OCI-LY1 (cell line): Measurements from ENCODE around the gene OLIG2.

Experiments used
- EZH2 ChIP-seq: fragments of 200-600 bp; sonication (generic), shearing (Covaris generic); IDR thresholded peaks from 2 replicates; pipeline ENCODE4 v1.8.0; 2017; ENCODE audit warnings: borderline replicate concordance, mixed run types, mild to moderate bottlenecking, antibody characterized with exemption, low read length, moderate library complexity, mixed read lengths
- TF ChIP-seq, protein P1 (sequence below): fragments of 200-600 bp; sonication (generic), shearing (Covaris generic); IDR thresholded peaks from 2 replicates; pipeline ENCODE4 v1.5.1; 2017; ENCODE audit warnings: mild to moderate bottlenecking, antibody characterized with exemption, low read length, moderate library complexity, mixed read lengths

DNA sequence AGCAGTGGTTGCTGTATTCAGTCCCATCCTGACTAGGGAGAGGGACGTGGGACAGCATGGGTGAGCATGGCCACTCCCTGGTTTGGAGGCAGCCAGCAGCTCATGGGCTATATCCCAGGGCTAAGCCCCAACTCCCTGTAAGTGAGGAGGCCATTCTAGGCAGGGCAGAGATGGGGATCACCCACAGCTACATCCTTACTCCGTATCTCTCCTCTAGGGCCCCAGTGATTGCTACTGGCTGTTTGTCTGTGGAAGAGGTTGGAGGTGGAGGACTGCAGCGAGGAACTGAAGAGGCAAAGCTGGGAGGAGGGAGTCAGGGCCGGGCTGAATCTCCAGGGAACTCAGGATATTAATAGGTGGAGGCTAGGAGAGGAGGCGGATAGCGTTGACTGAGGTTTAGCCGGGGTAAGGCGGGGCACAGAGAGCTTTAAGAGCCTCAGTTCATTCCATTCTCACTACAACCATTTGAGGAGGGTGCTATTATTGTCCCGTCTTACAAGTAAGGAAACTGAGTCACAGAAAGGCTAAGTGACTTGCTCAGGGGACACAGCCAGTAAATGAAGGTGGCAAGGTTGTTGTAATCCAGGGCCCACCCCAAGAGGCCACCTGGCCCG, 6.8 kb downstream of the OLIG2 start:
- TF ChIP-seq, protein P1, sequence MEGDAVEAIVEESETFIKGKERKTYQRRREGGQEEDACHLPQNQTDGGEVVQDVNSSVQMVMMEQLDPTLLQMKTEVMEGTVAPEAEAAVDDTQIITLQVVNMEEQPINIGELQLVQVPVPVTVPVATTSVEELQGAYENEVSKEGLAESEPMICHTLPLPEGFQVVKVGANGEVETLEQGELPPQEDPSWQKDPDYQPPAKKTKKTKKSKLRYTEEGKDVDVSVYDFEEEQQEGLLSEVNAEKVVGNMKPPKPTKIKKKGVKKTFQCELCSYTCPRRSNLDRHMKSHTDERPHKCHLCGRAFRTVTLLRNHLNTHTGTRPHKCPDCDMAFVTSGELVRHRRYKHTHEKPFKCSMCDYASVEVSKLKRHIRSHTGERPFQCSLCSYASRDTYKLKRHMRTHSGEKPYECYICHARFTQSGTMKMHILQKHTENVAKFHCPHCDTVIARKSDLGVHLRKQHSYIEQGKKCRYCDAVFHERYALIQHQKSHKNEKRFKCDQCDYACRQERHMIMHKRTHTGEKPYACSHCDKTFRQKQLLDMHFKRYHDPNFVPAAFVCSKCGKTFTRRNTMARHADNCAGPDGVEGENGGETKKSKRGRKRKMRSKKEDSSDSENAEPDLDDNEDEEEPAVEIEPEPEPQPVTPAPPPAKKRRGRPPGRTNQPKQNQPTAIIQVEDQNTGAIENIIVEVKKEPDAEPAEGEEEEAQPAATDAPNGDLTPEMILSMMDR = no peak
- TF ChIP-seq EZH2 = no peak
